Right kidney (tissue), 9 donors: ENCODE measurements around the gene APOBEC3C.
"Not testable (repeated sequence)": the region's sequence is repeated elsewhere in the genome, so short reads cannot be mapped to it uniquely, and the experiment has no call there.

Experiments used
- DNase-seq: peaks from one replicate; pipeline ENCODE4 v3.0.0-alpha.2; 2016
- long read RNA-seq, 8 donors: transcript quantifications; one replicate each; lab custom pipeline, GENCODE V29; 2026

Gene APOBEC3C
- long read RNA-seq, donor 1, partial matches to known transcripts = 0 of 3 reads
- long read RNA-seq, donor 1, other reads (novel, unspliced or antisense) = 0 of 3 reads
- long read RNA-seq, donor 2, transcript APOBEC3C-201 (4 exons, 2,818 nt) = major isoform, 5 of 5 reads
- long read RNA-seq, donor 2, partial matches to known transcripts = 0 of 5 reads
- long read RNA-seq, donor 2, other reads (novel, unspliced or antisense) = 0 of 5 reads
- long read RNA-seq, donor 3, transcript APOBEC3C-201 (4 exons, 2,818 nt) = major isoform, 8 of 8 reads
- long read RNA-seq, donor 3, partial matches to known transcripts = 0 of 8 reads
- long read RNA-seq, donor 3, other reads (novel, unspliced or antisense) = 0 of 8 reads
- long read RNA-seq, donor 4, transcript APOBEC3C-201 (4 exons, 2,818 nt) = major isoform, 6 of 7 reads
- long read RNA-seq, donor 4, partial matches to known transcripts = 0 of 7 reads
- long read RNA-seq, donor 4, other reads (novel, unspliced or antisense) = 0 of 7 reads
- long read RNA-seq, donor 5, partial matches to known transcripts = 0 of 3 reads
- long read RNA-seq, donor 5, other reads (novel, unspliced or antisense) = 0 of 3 reads
- long read RNA-seq, donor 6, partial matches to known transcripts = 5 of 8 reads
- long read RNA-seq, donor 6, other reads (novel, unspliced or antisense) = 0 of 8 reads
- long read RNA-seq, donor 7, transcript APOBEC3C-201 (4 exons, 2,818 nt) = major isoform, 6 of 11 reads
- long read RNA-seq, donor 7, partial matches to known transcripts = 5 of 11 reads
- long read RNA-seq, donor 7, other reads (novel, unspliced or antisense) = 0 of 11 reads
- long read RNA-seq, donor 8, partial matches to known transcripts = 5 of 11 reads
- long read RNA-seq, donor 8, other reads (novel, unspliced or antisense) = 0 of 11 reads

GRCh38 chr22:39013942-39014722 is at the start of gene APOBEC3C:
TSS of gene APOBEC3C (plus strand) at chr22:39014257. CDS start at chr22:39014363, 106 bp downstream.
- DNase-seq = peak; percentile 70

- no peak for DNase-seq
Measured at GRCh38 chr22:38964306-38964705, 49.8 kb upstream of the APOBEC3C start.

DNA sequence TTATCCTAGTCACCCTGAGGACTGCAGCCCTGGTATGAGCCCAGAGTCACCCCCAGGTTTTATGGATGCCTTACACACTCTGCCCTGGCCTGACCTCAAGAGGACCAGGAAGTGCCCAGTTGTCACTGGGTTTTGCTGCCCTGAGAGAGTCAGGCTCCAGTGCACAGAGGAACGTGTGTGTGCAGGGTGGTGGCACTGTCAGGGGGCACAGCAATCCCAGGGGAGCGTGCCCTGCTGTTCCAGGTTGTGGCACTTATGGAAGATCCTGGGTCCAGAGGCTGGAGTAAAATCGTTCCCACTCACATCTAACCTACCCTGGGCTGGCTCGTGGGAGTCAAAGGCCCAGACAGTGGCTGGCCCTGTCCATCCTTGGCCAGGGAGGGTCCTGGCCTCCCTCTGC is 49.1 kb upstream of the APOBEC3C start:
- no peak for DNase-seq

GRCh38 chr22:38965614-38966379 is 48.3 kb upstream of the APOBEC3C start:
- no peak for DNase-seq

DNA sequence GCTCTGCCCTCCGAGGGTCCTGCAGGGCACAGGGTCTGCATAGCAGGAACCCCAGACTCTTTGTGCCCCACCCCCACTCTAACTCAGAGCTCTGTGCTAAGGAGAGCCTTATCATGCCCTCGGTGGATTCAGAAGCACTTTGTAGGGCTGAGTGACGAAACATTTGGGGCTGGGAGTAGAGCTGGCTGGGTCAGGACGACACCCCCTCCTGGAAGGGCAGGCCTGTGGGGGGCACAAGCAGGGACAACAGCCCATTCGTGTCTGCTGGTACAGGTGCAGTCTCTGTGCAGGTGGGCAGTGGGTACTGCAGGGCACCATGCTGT is 47.7 kb upstream of the APOBEC3C start:
- DNase-seq = no peak

DNA sequence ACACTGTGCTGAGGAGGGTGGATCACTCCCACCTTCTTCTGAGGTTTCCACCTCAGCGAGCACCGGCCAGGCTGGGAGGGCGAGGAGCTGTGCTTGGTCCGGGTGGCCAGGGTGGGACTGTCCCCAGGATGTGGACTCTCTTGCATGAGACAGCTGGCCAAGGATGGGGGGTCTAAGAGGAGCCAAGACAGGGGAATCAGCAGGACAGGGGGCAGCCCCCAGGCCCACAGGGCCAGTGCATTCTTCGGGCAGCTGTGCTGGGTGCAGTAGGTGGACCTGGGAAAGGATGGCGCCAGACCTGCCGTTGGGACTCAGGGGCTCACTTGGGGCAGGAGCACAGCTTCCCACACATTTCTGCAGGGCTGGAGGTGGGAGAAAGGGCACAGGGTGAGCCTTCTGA is 47.1 kb upstream of the APOBEC3C start:
- no peak for DNase-seq

DNA sequence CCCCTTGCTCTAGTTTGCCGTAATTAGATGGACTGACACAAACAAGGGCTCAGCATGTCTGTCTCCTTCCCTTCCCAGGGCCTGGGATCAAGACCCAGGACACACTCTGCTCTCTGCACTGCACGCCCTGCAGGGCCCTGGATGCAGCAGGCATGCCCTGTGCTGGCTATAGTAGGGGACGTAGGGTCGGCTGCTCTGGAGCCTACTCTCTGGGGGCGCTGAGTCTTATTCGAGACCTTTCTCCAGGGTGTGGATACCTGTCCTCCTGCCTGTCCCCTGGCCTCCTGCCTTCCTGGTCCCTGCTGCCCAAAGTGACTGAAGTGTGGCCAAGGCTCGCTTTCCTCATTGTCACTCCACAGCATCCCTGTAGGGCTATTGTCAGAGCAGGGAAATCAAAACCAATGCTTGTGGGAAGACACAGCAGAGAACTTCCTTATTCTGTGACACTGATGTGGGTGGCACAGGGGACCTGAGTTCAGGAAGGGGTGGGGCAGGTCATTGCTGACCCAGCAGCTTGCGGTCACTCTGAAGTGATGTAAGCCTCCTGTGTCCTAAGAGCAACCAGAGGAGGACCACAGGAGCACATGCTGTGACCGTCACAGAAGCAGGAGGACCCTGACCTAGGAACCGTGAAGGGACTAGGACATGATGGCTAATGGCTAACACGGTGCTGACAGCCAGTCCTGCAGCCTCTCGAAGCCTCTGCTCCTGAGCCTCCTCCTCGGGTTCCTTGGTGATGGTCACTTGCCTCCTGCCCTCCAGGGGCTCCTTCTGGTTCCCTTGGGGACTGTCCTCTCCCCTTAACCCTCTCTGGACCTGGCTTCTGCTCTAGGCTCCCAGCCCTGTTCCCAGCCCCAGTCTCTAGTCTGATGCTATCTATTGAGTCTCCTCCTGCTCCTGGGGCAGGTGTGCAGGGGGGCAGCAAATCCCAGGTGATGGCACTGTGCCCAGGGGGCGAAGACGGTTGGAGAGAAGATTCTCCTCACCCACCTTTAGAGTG is 46.3 kb upstream of the APOBEC3C start:
- no peak for DNase-seq

GRCh38 chr22:38968801-38969200 is 45.3 kb upstream of the APOBEC3C start:
- no peak for DNase-seq

DNA sequence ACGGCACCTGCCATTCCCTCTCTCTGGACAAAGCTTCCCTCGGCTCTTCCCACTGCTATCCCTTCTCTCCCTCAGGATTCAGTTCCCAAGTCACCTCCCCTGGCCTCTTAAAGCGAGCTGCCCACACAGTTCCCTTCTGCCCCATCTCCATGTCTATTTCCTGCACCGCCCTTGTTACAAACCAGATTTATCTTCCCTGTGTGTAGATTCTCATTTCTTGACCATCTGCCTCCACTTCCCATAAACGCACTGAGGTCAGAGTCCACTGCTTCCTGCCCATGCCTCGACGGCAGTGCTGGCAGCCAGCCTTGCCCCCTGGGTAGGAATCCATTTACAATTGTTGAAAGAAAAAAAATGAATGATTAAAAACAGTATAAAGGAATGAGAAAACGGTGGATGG is 43.5 kb upstream of the APOBEC3C start:
- no peak for DNase-seq

GRCh38 chr22:38971202-38971601 is 42.9 kb upstream of the APOBEC3C start:
- no peak for DNase-seq

- DNase-seq = no peak
Measured at GRCh38 chr22:38971791-38972190, 42.3 kb upstream of the APOBEC3C start.

- DNase-seq = no peak
Measured at GRCh38 chr22:38972558-38972957, 41.5 kb upstream of the APOBEC3C start.

DNA sequence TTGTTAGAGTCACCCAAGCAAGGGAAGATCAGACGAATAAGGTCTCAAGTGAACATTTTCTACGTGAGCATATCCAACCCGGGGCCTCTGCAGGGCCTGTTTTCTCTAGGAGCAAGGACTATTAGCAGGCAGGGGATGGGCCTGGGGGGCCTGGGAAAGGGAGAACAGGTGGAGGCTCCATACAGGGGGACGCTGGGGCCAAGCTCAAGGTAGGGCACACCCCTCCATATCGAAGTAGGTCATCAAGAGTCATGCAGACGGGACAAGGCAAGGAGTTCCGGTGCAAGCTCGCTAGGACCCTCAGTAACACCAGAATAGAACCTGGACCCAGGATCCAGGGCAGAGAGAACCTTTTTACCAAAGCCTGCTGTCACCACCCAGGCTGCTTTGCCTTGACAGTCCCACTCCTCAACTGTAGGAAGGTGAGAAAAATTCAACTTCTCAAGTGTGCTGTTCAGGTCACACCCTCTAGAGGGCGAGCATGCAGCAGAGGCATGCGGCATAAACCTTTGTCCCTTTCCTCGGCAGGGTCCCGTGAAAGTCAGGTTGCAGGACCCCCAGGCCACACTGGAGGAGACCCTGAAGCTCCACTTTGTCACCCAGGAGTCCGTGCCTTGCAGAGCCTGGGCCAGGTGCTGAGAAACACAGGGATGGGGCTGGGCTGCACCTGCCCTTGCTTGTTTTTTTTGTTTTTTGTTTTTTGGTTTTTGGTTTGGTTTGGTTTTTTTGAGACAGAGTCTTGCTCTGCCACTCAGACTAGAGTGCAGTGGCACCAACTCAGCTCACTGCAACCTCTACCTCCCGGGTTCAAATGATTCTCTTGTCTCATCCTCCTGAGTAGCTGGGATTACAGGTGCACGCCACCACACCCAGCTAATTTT is 40.5 kb upstream of the APOBEC3C start:
- peak; percentile 20 for DNase-seq

- no peak for DNase-seq
Measured at GRCh38 chr22:38974170-38974825, 39.8 kb upstream of the APOBEC3C start.

- DNase-seq = no peak
Measured at GRCh38 chr22:38974826-38975175, 39.3 kb upstream of the APOBEC3C start.

DNA sequence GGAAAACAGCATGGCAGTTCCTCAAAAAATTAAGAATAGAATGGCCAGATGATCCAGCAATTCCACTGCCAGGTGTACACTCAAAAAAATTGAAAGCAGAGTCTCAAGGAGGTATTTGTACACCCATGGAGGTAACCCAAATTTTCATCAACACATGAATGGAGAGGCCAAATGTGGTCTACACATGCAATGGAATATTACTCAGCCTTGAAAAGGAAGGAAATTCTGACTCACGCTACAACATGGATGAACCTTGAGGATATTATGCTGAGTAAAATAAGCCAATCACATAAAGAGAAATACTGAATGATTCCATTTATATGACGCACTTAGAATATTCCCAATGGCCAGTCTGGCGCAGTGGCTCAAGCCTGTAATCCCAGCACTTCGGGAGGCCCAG is 36.8 kb upstream of the APOBEC3C start:
- not testable (repeated sequence) for DNase-seq

DNA sequence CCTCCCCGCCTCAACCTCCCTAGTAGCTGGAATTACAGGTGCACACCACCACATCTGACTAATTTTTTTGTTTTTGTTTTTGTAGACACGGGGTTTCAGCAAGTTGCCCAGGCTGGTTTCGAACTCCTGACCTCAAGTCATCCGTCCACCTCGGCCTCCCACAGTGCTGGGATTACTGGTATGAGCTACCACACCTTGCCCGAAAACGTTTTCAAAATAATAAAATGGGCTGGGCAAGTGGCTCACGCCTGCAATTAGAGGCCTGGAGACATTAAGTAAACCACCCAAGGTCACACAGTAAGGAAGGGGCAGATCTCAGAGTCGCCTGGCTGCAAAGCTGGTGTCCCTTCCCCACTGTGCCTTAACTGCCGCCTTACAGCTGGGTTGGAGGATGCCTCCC is 33.5 kb upstream of the APOBEC3C start:
- DNase-seq = not testable (repeated sequence)

- DNase-seq = peak; percentile 56
Measured at GRCh38 chr22:38981005-38981991, 32.8 kb upstream of the APOBEC3C start.
